ENCODE results near the gene RYR2.
A peak's percentile ranks its signal among the peaks of the same experiment; 100 is the strongest.

RYR2 gene

GRCh38 chr1:237197470-237198425 is 155.8 kb downstream of the RYR2 start:
- no peak for DNase-seq (ENCODE audit: low spot score)

GRCh38 chr1:237199026-237199425 is 157.0 kb downstream of the RYR2 start:
- no peak for DNase-seq (ENCODE audit: low spot score)

GRCh38 chr1:237201155-237201554 is 159.2 kb downstream of the RYR2 start:
- DNase-seq (ENCODE audit: low spot score), result peak; percentile 83

- no peak for DNase-seq (ENCODE audit: low spot score)
Measured at GRCh38 chr1:237204841-237205240, 162.9 kb downstream of the RYR2 start.

GRCh38 chr1:237205400-237206064 is 163.5 kb downstream of the RYR2 start:
- no peak for DNase-seq (ENCODE audit: low spot score)

GRCh38 chr1:237206065-237206414 is 164.1 kb downstream of the RYR2 start:
- no peak for DNase-seq (ENCODE audit: low spot score)

- no peak for DNase-seq (ENCODE audit: low spot score)
Measured at GRCh38 chr1:237211031-237211430, 169.0 kb downstream of the RYR2 start.

GRCh38 chr1:237211540-237211939 is 169.6 kb downstream of the RYR2 start:
- no peak for DNase-seq (ENCODE audit: low spot score)

- no peak for DNase-seq (ENCODE audit: low spot score)
Measured at GRCh38 chr1:237219751-237220642, 178.0 kb downstream of the RYR2 start.

GRCh38 chr1:237223419-237223818 is 181.4 kb downstream of the RYR2 start:
- no peak for DNase-seq (ENCODE audit: low spot score)

- DNase-seq (ENCODE audit: low spot score), result no peak
Measured at GRCh38 chr1:237226177-237226944, 184.4 kb downstream of the RYR2 start.

GRCh38 chr1:237227476-237227875 is 185.5 kb downstream of the RYR2 start:
- no peak for DNase-seq (ENCODE audit: low spot score)

GRCh38 chr1:237228421-237228820 is 186.4 kb downstream of the RYR2 start:
- no peak for DNase-seq (ENCODE audit: low spot score)

- DNase-seq (ENCODE audit: low spot score), result no peak
Measured at GRCh38 chr1:237229333-237229732, 187.3 kb downstream of the RYR2 start.

GRCh38 chr1:237232501-237232900 is 190.5 kb downstream of the RYR2 start:
- DNase-seq (ENCODE audit: low spot score), result no peak

- DNase-seq (ENCODE audit: low spot score), result no peak
Measured at GRCh38 chr1:237235091-237235490, 193.1 kb downstream of the RYR2 start.

GRCh38 chr1:237237721-237238120 is 195.7 kb downstream of the RYR2 start:
- no peak for DNase-seq (ENCODE audit: low spot score)

GRCh38 chr1:237239248-237239647 is 197.3 kb downstream of the RYR2 start:
- DNase-seq (ENCODE audit: low spot score), result no peak

- no peak for DNase-seq (ENCODE audit: low spot score)
Measured at GRCh38 chr1:237241038-237241437, 199.1 kb downstream of the RYR2 start.

- no peak for DNase-seq (ENCODE audit: low spot score)
Measured at GRCh38 chr1:237244778-237245177, 202.8 kb downstream of the RYR2 start.

GRCh38 chr1:237247442-237247841 is 205.5 kb downstream of the RYR2 start:
- no peak for DNase-seq (ENCODE audit: low spot score)
